H1 (cell line): ENCODE measurements around the gene FBLIM1. TPM values are rescaled to one million over a fixed set of nuclear protein-coding genes. Genes with fewer than 3 reads are reported as not detected.

Experiments used
- ASH2L ChIP-seq: fragments of 200-600, 300-600 bp; sonication (generic); IDR thresholded peaks from one replicate; pipeline ENCODE4 v1.7.1; 2017; ENCODE audit warnings: low read length
- CHD7 ChIP-seq: fragments of 300-600 bp; sonication (generic); IDR thresholded peaks from 2 replicates; pipeline ENCODE4 v1.7.1; 2012; ENCODE audit warnings: low read length, moderate library complexity, mild to moderate bottlenecking, inconsistent platforms; ENCODE audit not compliant: insufficient replicate concordance
- GABPA ChIP-seq: IDR thresholded peaks from 2 replicates; pipeline ENCODE4 v1.6.1; 2011; ENCODE audit warnings: mild to moderate bottlenecking, low read length, moderate library complexity, borderline replicate concordance; ENCODE audit not compliant: insufficient read depth
- HDAC2 ChIP-seq, 2 experiments: fragments of 300-600 bp in 1 of 2; sonication (generic) in 1 of 2; IDR thresholded peaks; 2 replicates each; pipeline ENCODE4 v1.6.1; 2011 to 2012; ENCODE audit warnings: low read depth in 2 of 2, low read length in 2 of 2, mild to moderate bottlenecking in 2 of 2, moderate library complexity in 2 of 2, borderline replicate concordance in 1 of 2, inconsistent platforms in 1 of 2
- HDAC6 ChIP-seq: IDR thresholded peaks from one replicate; pipeline ENCODE4 v1.7.1; 2012; ENCODE audit warnings: low read depth, mild to moderate bottlenecking, inconsistent platforms, low read length, moderate library complexity
- JUND ChIP-seq: IDR thresholded peaks from 2 replicates; pipeline ENCODE4 v1.6.1; 2011; ENCODE audit warnings: mild to moderate bottlenecking, improper control_type of control experiment, low read length
- KDM4A ChIP-seq: IDR thresholded peaks from one replicate; pipeline ENCODE4 v1.7.1; 2012; ENCODE audit warnings: low read depth, mild to moderate bottlenecking, moderate library complexity, low read length, inconsistent platforms; ENCODE audit not compliant: severe bottlenecking
- MAFK ChIP-seq: IDR thresholded peaks from 2 replicates; pipeline ENCODE4 v1.6.1; 2012; ENCODE audit warnings: low read depth, mild to moderate bottlenecking, improper control_type of control experiment, low read length
- POU5F1 ChIP-seq: IDR thresholded peaks from 2 replicates; pipeline ENCODE4 v1.6.1; 2011; ENCODE audit warnings: low read depth, mild to moderate bottlenecking, low read length, moderate library complexity
- RAD21 ChIP-seq, 2 experiments: IDR thresholded peaks in 1 of 2; conservative IDR thresholded peaks in 1 of 2; 2 replicates each; pipeline ENCODE4 v1.6.1; 2011; ENCODE audit warnings: low read depth in 2 of 2, low read length in 2 of 2, improper control_type of control experiment in 1 of 2, inconsistent platforms in 1 of 2, mild to moderate bottlenecking in 1 of 2, moderate library complexity in 1 of 2
- TAF7 ChIP-seq: optimal IDR thresholded peaks from 2 replicates; pipeline ENCODE3; 2011; ENCODE audit warnings: low read depth, mild to moderate bottlenecking, inconsistent platforms, low read length, moderate library complexity, borderline replicate concordance
- polyA plus RNA-seq, 7 experiments: library from polyadenylated mRNA; depleted of rRNA in 3 of 7; stranded (reverse) in 5 of 7; unstranded in 2 of 7; fragments of >200 nt in 5 of 7; fragments of 200-250 nt in 2 of 7; gene quantifications; 1 replicate in 5 of 7; 2 replicates in 1 of 7; 4 replicates in 1 of 7; pipeline versions ENCODE4 v1.2.1 to v1.2.3, GENCODE V29; 2011 to 2013; ENCODE audit warnings: missing spikeins in 2 of 7, mixed read lengths in 2 of 7
- total RNA-seq: library from RNA; stranded (reverse); fragmentation: NEBNext Ultra II Directional; extraction: Animal tissue kit (Norgen Biotek cat#: 25700); gene quantifications from 2 replicates; pipeline ENCODE4 v1.2.1, GENCODE V29; 2021

The FBLIM1 gene
- total and polyA plus RNA-seq, 2 of the 8 experiments (the other 6 are each of a cell fraction or from before 2014, with no cell fraction given): 66.6 to 66.7 TPM

DNA sequence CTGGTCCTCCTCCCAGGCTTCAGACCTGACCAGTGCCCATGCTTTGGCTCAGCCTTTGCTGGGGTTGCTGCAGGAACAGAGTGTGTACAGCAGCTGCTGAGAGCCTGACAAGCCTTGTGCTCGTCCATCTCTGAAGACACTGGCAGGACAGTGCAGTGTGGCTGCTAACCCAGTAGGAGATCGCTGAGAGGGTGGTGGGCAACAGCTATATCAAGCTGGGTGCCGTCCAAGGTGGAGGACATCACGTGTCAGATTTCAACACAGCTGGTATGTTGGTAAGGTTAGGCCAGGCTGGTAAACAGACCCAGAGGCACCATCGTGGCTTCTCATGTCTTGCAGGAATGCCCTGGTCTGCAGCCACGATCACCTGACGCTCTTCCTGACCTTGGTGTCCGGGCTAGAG, 40.4 kb upstream of the FBLIM1 start (continued):
- TF ChIP-seq CHD7 (no peak), HDAC6 (no peak), HDAC2 (IDR thresholded peaks at IDR 0.05; ENCODE audit: borderline replicate concordance in 1 of 2, low read depth in 2 of 2, low read length in 2 of 2) (no peak), MAFK (no peak), KDM4A (no peak), TAF7 (no peak), RAD21 (IDR thresholded peaks at IDR 0.05 in 1 of 2, conservative IDR thresholded peaks at IDR 0.05 in 1 of 2; ENCODE audit: low read depth in 2 of 2, low read length in 2 of 2) (no peak), POU5F1 (no peak), ASH2L (no peak), JUND (no peak), GABPA (no peak)
